ENCODE data around the gene F11R.
"Not testable (repeated sequence)": the region's sequence is repeated elsewhere in the genome, so short reads cannot be mapped to it uniquely, and the experiment has no call there.

The F11R gene

GRCh38 chr1:160956966-160957365, 64.0 kb downstream of the F11R start:
- DNase-seq, result no peak

- no peak for DNase-seq
Observed at GRCh38 chr1:160954158-160955104, 66.5 kb downstream of the F11R start, which contains the start of gene ITLN2. TSS of gene ITLN2 (minus strand) at chr1:160954809. CDS start at chr1:160954741, 68 bp downstream.

DNA sequence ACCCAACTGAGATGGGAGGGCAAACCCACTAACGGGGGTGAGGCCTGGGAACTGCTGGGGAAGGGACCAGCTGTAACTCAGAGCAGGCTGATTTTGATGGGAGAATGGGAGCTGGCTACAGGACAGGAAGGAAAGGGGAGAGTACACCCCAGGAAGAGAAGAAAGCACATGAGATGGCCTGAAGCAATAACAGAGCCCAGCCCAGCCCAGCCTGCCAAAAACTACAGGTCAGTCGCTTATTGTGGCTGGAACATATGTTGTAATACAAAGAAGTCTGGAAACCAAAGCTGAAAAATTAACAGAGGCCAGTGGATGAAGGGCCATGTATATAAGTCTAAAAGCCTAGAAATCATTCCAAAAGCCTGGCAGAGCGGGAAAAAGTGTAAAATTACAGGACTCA, 67.9 kb downstream of the F11R start:
- no peak for DNase-seq

DNA sequence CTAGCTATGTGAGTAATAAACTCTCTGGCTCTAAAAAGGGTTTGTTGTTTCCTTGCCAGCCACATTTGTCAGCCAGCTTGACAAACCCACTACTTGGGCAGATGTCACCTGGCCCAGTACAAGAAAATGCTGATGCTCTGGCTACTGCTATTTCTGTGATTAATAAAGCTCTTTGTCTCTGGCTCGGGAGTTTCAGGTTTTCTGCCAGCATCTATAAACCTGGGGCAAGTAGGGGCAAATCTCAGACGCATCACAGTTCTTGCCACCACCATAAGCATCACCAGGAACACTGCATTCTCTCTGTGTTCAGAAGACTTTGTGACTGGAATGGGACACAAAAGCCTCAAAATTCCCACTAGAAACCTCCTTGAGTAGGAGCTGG, 68.8 kb downstream of the F11R start:
- no peak for DNase-seq

- DNase-seq, result no peak
Observed at GRCh38 chr1:160951443-160952128, 69.4 kb downstream of the F11R start.

DNA sequence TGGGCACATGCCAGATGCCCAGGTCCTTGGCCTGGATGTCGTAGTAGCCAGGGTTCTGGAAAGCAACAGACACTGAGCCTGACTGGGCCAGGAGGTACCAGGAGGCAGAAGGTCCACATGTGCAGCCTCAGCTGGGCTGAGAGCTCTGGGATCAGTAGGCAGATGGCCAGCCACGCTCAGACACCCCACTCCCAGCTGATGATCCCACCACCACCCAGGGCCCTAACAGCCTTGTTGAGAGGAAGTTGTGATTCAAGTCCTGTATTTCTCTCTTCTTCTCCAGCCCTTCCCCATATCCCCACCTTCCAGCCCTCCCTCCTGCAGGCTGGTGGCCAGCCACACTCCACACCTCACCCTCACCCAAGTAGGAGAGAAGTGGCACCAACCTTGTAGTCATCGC, 70.3 kb downstream of the F11R start:
- no peak for DNase-seq

DNA sequence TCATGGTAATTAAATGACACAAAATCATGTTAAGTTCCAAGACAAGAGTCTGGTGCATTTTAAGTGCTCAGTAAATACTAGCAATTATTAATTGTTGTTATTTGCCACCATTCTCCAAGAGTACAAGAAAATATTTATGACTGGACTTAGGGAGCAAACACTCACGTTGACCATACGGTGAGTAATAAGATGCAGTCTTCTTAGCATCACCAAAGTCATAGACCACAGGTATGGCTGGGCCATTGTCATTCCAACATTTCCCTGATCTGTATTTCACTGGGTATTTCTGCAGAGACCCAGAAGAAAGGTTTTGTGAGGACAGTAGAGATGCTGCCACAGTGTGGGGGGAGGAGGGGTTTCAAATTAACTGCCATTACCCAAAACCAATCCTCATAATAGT, 71.1 kb downstream of the F11R start:
- no peak for DNase-seq

DNA sequence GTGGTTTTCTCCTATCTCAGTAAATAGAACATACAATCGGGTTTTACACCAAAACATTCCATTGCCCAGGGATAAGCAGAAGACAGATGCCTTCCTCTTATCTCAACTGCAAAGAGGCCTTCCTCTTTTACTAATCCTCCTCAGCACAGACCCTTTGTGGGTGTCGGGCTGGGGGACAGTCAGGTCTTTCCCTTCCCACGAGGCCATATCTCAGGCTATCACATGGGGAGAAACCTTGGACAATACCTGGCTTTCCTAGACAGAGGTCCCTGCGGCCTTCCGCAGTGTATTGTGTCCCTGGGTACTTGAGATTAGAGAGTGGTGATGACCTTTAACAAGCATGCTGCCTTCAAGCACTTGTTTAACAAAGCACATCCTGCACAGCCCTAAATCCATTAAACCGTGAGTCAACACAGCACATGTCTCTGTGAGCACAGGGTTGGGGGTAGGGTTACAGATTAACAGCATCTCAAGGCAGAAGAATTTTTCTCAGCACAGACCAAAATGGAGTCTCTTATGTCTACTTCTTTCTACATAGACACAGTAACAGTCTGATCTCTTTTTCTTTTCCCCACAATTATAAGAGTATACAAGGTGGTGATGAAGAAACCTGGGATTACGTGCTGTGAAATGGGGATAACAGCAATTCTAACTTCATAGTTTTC, 71.6 kb downstream of the F11R start:
- DNase-seq, result not testable (repeated sequence)

- not testable (repeated sequence) for DNase-seq
Observed at GRCh38 chr1:160947174-160947759, 73.7 kb downstream of the F11R start.

- DNase-seq, result not testable (repeated sequence)
Observed at GRCh38 chr1:160945881-160946280, 75.1 kb downstream of the F11R start.
